Activated naive CD8-positive, alpha-beta T cell treated with anti-CD3 and anti-CD28 coated beads, Interleukin-2, amount 50 U/mL, for 16 hours (primary cell): ENCODE data around the gene TSPOAP1.

Experiments used
- DNase-seq: peaks from one replicate; pipeline ENCODE4 v3.0.0-alpha.2; 2020; ENCODE audit warnings: low read depth, low spot score

Gene TSPOAP1

DNA sequence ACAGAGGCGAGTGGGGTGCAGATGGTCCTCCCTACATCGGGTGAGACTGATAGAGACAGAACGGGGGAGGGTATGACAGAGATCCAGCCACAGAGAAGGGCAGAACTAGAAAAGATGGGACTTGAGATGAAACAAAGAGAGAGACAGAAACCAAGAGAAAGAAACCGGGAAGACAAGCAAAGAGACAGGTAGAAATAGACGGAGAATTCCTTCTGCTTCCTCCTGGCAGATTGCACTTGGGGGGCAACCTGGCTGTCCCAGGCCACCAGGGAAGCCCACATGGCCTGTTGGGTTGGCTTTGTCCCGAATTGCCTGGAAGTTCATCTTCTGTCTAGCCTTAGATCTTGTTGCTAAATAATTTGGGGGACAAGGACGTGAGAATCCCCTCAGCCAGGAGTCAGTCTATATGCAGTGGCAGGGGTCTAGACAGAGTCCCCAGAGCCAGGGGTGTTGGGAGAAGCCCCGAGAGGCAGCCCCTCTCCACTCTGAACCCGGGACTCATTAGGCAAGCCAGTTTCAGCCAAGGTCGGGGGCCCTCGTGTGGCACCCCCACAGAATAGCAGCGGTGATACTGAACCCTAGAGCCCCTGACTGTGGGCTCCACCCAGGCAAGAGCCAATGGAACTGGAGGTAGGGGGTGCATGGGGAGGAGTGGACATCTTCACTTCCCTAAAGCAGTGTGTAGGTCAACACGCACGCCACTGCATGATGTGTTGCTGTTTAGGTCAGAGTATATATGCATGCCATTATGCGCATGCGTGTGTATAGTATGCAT, 627 bp upstream of the TSPOAP1 start:
- DNase-seq = peak; percentile 77

DNA sequence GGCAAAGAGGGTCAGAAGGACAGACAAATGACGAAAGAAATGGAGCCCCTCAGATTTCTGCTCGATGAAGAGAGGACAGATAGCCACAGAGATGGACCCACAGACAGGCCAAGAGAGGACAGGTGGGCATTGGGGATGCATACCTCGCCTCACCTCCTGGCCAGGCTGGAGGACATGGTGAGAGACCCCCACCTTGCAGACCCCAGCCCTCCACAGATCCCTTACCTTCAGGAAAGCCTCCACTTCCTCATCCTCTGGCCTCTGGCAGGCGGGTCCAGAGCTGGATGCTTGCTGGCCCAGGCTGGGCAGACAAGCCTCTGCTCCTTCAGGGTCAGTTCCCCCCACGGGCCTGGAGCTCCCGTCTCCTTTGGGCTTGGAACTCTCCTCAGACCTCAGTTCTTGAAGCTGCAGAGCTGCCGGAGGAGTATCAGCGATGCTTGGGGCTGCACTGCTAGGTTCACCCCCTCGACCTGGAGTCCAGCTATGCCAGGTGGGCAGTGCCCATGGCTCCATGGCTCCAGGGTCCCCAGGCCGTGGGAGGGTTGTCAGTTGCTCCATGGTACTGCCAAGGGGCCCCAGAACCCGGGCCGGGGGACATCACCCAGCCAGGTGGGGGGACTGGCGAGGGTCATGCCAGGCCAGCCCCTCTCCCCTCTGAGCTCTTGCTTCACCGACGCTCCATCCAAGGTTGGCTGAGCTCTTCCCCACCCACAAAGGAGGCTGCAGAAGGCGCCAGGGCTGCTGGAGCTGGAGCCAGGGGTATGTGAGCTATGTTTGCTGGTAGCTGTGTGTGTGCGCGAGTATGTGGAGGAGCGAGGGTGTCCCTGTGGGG, 1.0 kb downstream of the TSPOAP1 start:
- no peak for DNase-seq

DNA sequence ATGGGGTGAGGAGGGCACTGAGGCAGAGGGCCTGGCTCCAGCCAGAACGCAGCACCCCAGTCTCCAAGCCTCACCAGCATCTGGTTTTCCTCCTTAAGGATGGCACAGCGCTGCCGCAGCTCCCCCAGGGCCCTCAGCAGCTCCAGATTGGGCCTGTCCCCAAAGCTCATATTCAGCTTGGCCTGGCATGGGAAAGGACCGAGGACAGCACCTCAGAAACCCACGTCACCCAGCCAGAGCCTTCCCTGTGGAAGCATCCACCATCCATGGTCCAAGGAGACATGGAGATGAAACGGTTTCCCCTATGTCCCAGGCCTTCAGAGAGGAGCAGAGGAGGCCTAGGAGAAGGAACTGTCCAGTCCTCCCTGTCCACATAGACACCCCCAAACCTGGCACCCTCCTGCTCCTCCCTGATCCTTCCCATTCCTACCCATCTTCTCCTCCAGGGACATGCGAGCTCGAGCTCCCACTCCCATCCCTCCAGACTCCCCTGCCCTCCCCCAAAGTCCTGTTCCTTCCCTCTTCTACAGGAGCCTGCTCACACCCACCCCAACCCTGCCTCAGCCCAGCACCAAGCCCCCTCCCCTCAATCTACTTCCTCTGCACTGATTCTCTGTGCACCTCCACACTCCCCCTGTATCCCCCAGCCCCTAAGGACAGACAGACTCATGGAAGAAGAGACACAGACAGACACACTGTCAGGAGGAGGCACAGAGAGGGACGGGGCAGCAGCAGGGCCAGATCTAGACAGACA, 1.8 kb downstream of the TSPOAP1 start:
- DNase-seq = no peak

DNA sequence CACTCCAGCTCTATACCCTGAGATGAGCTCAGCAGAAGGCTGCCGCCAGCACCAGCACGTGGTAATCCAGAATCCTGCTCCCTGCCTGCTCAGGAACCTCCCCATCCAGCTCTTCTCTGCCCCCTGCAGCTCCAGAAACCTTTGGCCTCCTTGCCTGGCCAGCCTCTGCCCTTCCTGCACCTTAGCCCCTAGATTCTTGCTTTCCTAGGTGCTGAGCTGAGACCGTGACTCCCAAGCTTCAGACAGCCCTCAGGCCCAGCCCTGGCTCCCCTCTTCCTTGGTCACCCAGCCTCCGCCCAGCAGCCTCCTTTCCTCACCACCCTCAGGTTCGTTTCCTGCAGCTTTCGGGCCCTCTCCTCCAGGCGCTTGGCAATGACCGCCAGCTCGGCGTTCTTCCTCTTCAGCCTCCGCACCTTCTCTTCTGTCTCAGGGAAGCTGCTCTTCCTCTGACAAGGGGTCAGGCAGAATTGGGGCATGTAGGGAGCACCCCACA, 2.6 kb downstream of the TSPOAP1 start:
- no peak for DNase-seq

DNA sequence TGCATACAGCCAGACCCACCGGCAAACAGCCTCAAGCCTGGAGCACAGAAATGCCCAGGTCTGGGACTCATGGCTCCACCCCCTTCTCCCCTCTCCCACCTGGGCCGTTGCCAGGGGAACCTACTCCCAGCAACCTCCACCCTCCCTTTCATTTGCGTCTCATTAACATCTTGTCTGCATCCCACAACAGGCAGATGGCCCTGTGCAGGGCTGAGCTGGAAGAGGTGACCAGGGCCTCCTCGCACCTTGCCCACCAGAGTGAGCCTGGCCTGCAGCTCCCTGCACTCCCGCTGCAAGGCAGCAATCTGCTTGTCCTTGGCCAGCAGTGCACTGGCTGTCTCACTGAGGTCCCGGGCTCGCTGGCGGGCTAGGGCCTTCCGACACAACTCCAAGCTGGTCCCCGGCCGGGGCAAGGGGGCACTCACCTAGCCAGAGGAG, 3.3 kb downstream of the TSPOAP1 start:
- DNase-seq = no peak

DNA sequence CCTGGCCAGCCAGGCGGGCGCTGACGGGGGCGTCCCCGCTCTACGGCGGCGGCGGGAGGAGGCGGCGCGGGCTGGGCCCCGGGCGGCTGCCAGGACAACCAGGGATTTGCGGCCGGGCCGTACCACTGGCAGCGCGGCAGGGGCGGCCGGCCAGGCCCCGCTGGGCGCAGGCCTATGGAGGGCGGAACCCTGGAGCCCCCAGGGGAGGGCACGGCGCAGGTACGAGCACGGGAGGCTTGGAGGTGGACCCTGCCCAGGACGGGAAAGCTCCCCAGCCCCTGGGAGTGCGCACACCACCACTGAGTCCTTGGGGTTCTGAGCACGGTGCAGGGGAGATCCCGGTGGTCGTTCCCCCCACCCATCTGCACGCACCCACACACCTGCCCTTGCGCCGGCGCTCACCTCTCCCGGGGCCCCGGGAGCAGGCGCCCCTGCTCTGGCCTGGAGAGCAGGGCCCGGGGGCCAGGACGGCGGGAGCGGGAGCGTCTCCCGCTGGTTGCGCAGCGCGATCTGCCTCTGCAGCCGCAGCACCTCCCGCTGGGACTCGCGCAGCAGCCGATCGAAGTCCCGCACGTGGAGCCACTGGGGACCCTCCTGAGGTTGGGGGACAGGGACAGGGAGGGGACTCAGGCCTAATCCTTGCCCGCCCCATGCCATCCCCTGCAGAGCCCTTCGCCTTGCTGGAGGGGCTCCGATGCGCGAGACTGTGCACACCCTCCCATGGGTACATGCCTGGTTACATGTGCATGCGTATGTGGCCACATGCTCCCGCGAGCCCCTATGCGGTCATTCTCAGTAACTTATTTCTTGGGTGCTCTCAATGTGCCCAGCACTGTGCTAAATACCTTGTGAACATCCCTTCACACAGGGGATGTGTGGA, 3.9 kb downstream of the TSPOAP1 start:
- DNase-seq = no peak

DNA sequence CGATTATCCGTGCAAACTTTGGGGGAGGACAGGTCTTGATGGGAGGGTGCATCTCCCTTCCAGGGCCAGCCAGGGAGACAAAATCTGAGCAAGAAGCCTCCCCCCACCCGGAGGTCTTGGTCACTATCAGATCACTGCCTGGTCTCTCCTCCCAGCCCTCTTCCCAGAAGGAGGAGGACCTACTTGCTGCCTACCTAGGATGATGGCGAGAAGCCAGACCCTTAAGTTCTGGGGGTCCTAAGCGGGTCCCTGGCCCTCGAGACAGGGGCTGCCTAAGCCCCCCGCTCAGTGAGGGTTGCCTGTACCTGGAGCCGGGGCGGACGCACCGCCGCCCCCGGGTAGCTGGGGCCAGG, 4.6 kb downstream of the TSPOAP1 start:
- no peak for DNase-seq

DNA sequence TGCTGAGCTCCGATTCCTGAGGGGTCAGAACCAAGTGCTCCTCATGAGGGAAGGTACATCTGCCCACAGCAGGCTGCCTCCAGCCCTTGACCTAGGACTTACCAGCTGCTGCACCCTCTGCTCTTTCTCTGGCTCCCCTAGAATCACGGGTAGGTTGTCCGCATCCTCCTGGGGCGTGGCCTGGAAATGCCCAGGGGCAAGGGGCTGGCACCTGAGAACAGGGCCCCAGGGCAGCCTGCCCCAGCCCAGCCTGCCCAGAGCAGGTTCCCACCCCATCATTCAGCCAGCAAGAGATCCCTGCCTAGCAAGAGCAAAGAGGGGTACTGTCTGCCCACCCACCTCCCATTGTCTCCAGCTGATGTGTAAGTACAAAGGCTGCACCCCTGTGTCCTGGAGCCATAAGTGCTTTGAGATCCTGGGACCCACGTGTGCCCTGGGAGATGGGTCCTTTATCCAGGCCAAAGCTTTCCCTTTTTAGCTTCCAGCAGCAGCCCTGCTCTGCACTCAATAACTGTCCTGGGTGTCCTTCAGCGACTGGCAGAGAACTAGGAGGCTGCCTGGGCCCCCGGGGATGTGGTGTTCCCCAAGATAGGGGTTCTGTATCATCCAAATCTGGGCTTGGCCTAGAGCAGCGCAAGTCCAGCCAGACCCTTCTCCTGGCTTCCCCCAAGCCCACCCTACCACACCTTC, 5.1 kb downstream of the TSPOAP1 start:
- DNase-seq = no peak

DNA sequence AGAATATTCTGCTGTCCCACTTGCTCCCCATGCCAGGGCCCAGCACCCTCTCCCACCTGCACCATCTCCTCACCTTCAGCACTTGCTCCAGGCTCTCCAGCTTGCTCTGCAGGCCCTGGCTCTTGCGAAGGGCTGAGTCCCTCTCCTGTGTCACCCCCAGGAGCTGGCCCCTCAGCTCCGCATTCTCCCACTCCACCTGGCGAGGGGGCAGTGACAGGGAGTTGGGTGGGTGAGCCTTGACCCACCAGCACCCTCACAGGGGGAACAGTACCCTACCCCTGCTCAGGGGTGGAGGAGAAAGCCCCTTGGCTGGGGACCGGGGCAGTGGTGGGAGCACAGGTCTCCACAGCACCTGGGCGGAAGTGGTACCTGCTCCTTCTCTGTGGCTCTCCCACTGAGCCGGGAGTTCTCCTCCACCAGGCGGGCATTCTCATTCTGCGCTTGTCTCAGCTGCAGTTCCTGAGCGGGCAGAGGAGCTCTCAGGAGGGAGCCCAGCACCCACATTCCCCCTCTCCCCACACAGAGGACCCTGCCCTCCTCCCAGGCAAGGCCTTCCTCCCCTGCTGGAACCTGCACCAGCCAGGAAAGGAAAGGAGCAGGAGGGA, 5.9 kb downstream of the TSPOAP1 start:
- DNase-seq = no peak

DNA sequence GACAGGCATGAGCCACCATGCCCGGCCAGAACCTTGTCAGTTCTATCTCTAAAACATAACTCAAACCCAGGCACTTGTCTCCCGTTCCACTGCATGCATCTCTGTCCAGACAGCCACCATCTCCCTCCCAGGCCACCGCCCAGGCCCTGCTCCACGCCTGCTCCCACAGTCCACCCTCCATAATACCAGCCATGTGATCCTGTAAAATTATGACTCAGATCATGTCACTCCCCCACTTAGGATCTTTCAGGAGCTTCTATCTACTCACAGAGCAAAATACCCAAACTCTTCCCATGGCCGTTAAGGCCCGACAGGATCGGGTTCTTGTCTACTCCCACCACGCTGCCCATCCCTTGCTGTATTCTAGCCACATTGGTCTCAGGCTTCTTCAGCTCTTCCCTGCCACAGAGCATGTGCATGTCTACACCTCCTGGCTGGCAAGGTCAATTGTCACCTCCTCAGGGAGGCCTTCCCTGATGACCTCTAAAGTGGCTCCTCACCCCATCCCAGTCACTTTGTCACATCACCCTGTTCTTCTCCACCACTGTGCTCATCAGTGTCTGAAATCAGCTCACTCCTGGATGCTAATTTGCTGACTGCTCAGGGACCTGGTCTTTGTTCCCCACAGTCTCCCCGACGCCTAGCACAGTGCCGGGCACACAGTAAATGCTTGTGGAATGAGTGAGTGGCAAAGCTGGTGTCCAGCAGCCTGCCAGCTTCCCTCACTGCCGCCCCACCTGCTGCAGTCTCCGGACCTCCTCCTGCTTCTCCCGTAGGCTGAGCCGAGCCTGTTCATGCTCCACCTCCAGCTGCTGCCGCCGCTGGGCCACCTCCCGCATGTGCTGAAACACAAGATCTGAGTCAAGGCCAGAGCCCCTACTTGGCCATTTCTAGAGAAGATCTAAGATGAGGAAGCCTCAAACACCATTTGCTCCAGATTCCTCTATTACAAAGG, 6.7 kb downstream of the TSPOAP1 start:
- DNase-seq = no peak

DNA sequence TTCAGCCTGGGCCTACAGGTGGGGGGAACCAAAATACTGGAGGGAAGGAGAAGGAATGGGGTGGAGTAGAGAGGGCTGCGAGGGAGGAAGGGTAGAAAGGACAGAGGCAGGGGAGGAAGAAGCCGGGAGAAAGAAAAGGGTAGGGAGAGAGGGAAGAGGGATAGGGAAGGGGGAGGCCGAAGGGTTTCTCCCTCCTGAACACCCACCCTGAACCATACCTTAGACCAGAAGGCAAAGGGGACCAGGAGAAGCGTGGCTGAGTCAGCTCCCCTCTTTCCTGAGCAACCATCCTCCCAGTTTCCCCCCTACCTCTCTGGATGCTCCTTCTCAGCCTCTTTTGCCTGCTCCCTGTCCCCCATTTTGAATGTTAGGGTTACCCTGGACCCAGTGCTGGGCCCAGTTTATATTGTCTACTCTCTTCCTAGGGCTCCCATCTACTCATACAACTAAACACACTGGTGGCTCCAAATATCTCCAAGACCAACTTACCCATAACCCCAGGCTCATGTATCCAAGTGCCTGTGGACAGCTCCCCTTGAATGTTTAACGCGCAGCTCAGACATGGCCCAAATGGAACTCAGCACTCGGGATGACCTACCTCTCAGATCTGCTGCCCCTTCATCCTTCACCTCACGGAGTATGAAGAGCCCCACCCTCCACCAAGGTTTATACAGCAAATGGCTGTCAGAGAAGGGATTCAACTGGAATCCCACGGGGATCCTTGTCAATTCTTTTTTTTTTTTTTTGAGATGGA, 7.8 kb downstream of the TSPOAP1 start:
- DNase-seq = no peak

DNA sequence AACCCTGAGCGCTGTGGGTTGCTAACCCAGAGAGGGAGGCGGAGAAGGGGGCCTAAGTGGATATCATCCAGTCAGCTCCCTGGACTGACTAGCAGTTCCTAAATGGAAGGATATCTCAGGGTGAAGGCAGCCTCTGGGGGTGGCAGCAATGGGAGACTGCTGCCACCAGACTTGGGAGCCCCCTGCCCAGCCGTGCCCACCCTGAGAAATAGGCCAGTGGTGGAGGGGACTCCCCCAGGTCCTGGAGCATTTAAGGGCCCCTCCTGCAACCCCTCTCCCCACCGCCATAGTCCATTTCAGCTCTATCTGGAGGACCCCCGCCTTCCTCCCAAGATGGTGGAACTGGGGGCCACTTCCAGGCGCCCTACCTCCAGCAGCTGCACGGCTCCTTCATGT, 8.4 kb downstream of the TSPOAP1 start:
- DNase-seq = no peak

DNA sequence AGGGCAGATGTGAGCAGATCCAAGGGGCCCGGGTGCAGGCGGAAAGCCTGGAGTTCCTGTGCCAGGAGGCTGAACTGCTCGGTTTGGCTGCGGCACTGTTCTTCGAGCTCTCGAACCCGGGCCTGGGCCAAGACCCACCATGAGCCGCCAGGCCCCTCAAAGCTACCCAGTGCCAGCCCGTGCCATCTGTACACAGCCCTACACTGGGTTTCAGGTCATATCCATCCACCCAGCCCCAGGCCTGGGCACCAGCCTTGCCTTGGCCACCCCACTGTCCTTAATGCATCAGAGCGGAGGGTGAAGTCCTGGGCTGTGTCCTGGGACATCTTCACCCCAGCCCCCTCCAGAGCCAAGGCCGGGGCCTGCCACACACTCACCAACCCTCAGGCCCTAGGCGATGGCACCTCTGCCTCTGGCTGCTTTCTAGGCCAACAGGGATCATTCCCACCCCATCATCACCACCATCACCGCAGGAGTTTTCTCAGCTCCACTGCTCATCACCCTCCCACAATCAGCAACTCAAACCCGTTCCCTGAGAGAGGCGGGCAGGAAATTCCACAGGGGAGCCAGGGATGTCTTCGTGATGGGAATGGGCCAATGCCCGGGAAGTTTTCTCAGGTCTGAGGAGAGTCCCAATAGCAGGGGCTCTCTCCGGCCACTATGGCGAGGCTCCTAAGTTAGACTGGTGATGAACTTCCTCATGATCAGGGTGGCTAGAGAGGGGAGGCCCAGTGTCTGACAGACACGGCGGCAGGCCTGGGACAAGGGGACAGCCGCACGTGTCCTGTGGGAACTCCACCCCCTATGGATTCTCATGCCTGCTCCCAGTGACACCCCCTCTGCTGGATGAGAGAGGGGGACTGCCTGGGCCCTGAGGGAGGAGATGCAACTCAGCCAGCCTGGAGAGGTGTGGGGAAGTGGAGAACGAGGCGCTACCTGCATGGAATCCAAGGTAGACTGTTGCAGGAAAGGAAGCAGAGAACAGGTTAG, 9.1 kb downstream of the TSPOAP1 start:
- DNase-seq = no peak

DNA sequence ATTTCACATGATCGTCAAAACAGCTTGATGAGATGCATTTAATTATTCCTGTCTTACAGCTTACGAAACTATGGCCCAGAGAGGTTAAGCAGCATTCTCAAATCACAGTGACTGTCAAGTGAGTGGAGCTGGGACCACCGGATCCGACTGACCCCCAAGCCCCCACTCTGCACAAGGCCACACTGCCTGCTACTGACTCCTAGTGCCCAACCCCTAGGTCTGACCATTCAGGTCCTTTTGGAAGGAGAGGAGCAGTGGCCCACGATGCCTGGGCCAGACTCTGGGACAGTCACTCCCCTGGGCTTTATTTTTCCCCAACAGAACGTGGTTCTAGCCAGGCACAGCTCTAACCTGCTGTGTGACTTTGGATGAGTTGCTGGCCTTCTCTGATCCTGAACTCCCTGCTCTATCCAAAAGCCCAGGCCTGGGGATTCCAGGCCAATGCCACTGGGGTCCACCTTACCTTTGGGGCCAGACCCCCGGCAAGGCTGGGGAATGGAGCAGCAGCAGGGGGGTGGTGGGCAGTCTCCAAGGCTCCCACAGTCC, 9.9 kb downstream of the TSPOAP1 start:
- no peak for DNase-seq

DNA sequence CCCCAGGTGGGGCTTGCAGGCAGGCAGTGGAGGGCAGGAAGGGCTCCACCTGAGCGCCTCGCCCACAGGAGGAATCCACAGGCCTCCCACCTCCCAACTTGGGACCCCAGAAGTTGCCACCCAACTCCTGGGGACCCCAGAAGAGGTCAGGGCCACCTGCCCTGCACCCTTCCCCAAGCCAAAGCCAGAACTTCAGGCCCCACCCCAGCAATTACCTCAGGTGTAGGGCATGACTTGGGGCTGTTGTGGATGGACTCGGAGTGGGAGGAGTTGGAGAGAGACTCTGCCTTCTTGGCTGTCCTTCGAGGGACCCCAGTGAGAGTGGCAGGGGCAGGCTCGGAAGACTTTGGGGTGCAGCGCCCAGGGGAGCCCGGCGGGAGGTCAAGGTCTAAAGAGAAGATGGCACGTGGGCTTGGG, 10.5 kb downstream of the TSPOAP1 start:
- no peak for DNase-seq

DNA sequence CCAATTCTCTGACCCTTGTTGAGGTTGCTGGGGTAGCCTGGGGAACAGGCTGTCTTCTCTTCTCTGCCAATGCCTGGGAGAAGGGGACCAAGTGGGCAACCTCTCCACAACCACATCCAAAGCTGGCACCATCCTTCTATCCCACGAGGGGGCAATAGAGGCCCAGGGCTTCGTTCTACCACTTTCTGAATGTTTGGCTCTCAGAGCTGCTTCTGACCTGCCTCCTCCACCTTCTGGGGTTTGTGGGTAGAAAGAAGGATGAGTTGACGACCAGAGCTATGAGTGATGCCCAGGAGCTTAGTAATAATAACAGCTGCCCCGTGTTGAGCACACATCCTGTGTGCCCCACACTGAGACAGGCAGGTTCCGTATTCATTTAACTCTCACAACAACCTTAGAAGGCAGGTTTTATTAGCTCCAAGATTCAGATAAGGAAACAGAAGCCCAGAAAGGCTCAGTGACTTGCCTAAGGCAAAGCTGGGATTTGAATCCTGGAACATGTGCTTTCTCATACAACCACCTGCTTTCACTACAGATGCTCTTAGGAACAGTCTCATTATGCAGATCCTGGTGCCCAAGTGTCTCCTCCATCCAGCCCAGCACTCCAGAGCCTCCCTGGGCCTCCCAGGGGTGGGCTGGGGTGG, 11.1 kb downstream of the TSPOAP1 start:
- DNase-seq = peak; percentile 56
